Fibroblast of pulmonary artery (primary cell): ENCODE data around the gene TNK1.

Experiments
- DNase-seq: peaks from one replicate; pipeline ENCODE4 v3.0.0-alpha.2; 2010; ENCODE audit warnings: low read depth
- H3K4me3 ChIP-seq: replicated peaks from 2 replicates; pipeline ENCODE4 v1.5.1; 2011; ENCODE audit warnings: low read depth, mild to moderate bottlenecking, control low read depth, low read length, moderate library complexity
- CTCF ChIP-seq: IDR thresholded peaks from 2 replicates; pipeline ENCODE4 v1.5.1; 2011; ENCODE audit warnings: mild to moderate bottlenecking, control low read depth, low read length, inconsistent platforms; ENCODE audit errors: missing control alignments

Gene TNK1

GRCh38 chr17:7436556-7437368 is 55.9 kb downstream of the TNK1 start:
- TF ChIP-seq CTCF = peak; percentile 33
- peak; percentile 78 for DNase-seq
- H3K4me3 ChIP-seq = peak overlapping the region; percentile 25

- no peak for DNase-seq
Observed at GRCh38 chr17:7437369-7437863, 56.5 kb downstream of the TNK1 start.

GRCh38 chr17:7437950-7438614 is 57.2 kb downstream of the TNK1 start:
- DNase-seq = no peak
- H3K4me3 ChIP-seq = peak overlapping the region; percentile 10
- no peak for TF ChIP-seq CTCF

More at GRCh38 chr17:7437369-7437863, 56.5 kb downstream of the TNK1 start:
- TF ChIP-seq CTCF = no peak
- peak overlapping the region; percentile 24 for H3K4me3 ChIP-seq

GRCh38 chr17:7438656-7439460 is 58.0 kb downstream of the TNK1 start:
- no peak for DNase-seq
- no peak overlapping the region for H3K4me3 ChIP-seq
- TF ChIP-seq CTCF = no peak
